Endothelial cell of umbilical vein (primary cell): ENCODE data around the gene PDK2. TPM values are rescaled to one million over a fixed set of nuclear protein-coding genes. Genes with fewer than 3 reads are reported as not detected.
A peak's percentile ranks its signal among the peaks of the same experiment; 100 is the strongest.

Experiments used
- BruUV-seq: library from RNA; stranded (reverse); fragments of 400-500 nt; replicated peaks from 2 replicates; lab custom pipeline; 2021; lab: Mats Ljungman, UMichigan
- CTCF ChIA-PET: fragments of 300-600, 350-600 bp; sonication (Branson Sonifier 250); formaldehyde crosslinking; loops from one replicate; lab custom pipeline; 2021; ENCODE audit warnings: antibody characterized with exemption, inconsistent platforms; lab: Charles Lee
- POLR2A ChIA-PET: fragments of 300-600, 350-600 bp; sonication (Branson Sonifier 250); formaldehyde crosslinking; loops from one replicate; lab custom pipeline; 2021; ENCODE audit warnings: antibody characterized with exemption, inconsistent platforms; lab: Charles Lee
- DNase-seq: peaks from one replicate; pipeline ENCODE4 v3.0.0-alpha.2; 2011; ENCODE audit warnings: low read depth, low spot score
- FAIRE-seq: peaks from 2 replicates; lab custom pipeline; 2011; peaks lifted over from hg19 to GRCh38; lab: Jason Lieb, UNC
- H2AFZ ChIP-seq: 2 replicates; pipeline ENCODE4 v1.6.0; 2012; ENCODE audit warnings: low read depth, low read length, control low read depth, inconsistent platforms
- H3K27ac ChIP-seq: 2 replicates; pipeline ENCODE4 v1.5.1; 2011; ENCODE audit warnings: low read depth, mild to moderate bottlenecking, control low read depth, low read length, moderate library complexity; ENCODE audit not compliant: insufficient read depth
- H3K27me3 ChIP-seq, 2 experiments: 2 replicates each; pipeline versions ENCODE4 v1.6.0 to v1.6.1; 2011; ENCODE audit warnings: low read length in 2 of 2, mixed read lengths in 1 of 2; ENCODE audit not compliant: control insufficient read depth in 2 of 2, insufficient read depth in 2 of 2
- H3K36me3 ChIP-seq, 2 experiments: 2 replicates in 1 of 2; 3 replicates in 1 of 2; pipeline ENCODE4 v1.5.1; 2011; ENCODE audit warnings: low read length in 2 of 2, mild to moderate bottlenecking in 1 of 2, moderate library complexity in 1 of 2; ENCODE audit not compliant: control insufficient read depth in 2 of 2, insufficient read depth in 2 of 2; ENCODE audit errors: extremely low read depth in 1 of 2
- H3K4me1 ChIP-seq: 3 replicates; pipeline ENCODE4 v1.5.1; 2011; ENCODE audit warnings: mild to moderate bottlenecking, low read length; ENCODE audit not compliant: control insufficient read depth, insufficient read depth; ENCODE audit errors: extremely low read depth
- H3K4me2 ChIP-seq: 2 replicates; pipeline ENCODE4 v1.6.1; 2011; ENCODE audit warnings: low read length, control low read depth, mixed read lengths; ENCODE audit not compliant: insufficient read depth
- H3K4me3 ChIP-seq, 3 experiments: fragments of 200-600 bp in 1 of 3; sonication (generic), shearing (Covaris generic) in 1 of 3; replicated peaks in 1 of 3; 2 replicates each; pipeline ENCODE4 v1.5.1; 2011 to 2016; ENCODE audit warnings: control low read depth in 3 of 3, low read length in 3 of 3, mild to moderate bottlenecking in 2 of 3, inconsistent platforms in 1 of 3, low read depth in 1 of 3, moderate library complexity in 1 of 3; ENCODE audit not compliant: insufficient read depth in 1 of 3
- H3K79me2 ChIP-seq: 2 replicates; pipeline ENCODE4 v1.6.0; 2012; ENCODE audit warnings: low read length, inconsistent platforms; ENCODE audit not compliant: control insufficient read depth, insufficient read depth
- H3K9ac ChIP-seq: replicated peaks from 2 replicates; pipeline ENCODE3; 2011; ENCODE audit warnings: low read length, control low read depth; ENCODE audit not compliant: insufficient read depth; ENCODE audit errors: extremely low read depth
- H3K9me1 ChIP-seq: replicated peaks from 3 replicates; pipeline ENCODE4 v1.6.0; 2011; ENCODE audit warnings: mild to moderate bottlenecking, low read length; ENCODE audit not compliant: control insufficient read depth, insufficient read depth; ENCODE audit errors: extremely low read depth
- H3K9me3 ChIP-seq: replicated peaks from 2 replicates; pipeline ENCODE4 v1.5.1; 2012; ENCODE audit warnings: low read length, inconsistent platforms; ENCODE audit not compliant: control insufficient read depth, insufficient read depth
- H4K20me1 ChIP-seq: replicated peaks from 2 replicates; pipeline ENCODE3; 2011; ENCODE audit warnings: mild to moderate bottlenecking, low read length; ENCODE audit not compliant: control insufficient read depth, insufficient read depth; ENCODE audit errors: extremely low read depth
- CTCF ChIP-seq, 2 donors: IDR thresholded peaks; 1 replicate in 1 of 2; 2 replicates in 1 of 2; pipeline ENCODE4 v1.5.1; 2011; ENCODE audit warnings: low read length in 2 of 2, mild to moderate bottlenecking in 2 of 2, moderate library complexity in 2 of 2, control low read depth in 1 of 2, inconsistent platforms in 1 of 2, low read depth in 1 of 2; ENCODE audit not compliant: insufficient read depth in 1 of 2; ENCODE audit errors: extremely low read depth in 1 of 2
- EZH2 ChIP-seq: IDR thresholded peaks from 2 replicates; pipeline ENCODE4 v1.6.1; 2012; ENCODE audit warnings: borderline replicate concordance, low read depth, mild to moderate bottlenecking, moderate library complexity, low read length, inconsistent platforms; ENCODE audit not compliant: severe bottlenecking
- FOS ChIP-seq: IDR thresholded peaks from 2 replicates; pipeline ENCODE4 v1.6.1; 2011; ENCODE audit warnings: mild to moderate bottlenecking, low read length, moderate library complexity, borderline replicate concordance; ENCODE audit not compliant: insufficient read depth
- GATA2 ChIP-seq: IDR thresholded peaks from 2 replicates; pipeline ENCODE4 v1.7.0; 2011; ENCODE audit warnings: low read depth, mild to moderate bottlenecking, moderate library complexity, mixed read lengths, low read length; ENCODE audit not compliant: insufficient read length, insufficient read depth
- JUN ChIP-seq: IDR thresholded peaks from 2 replicates; pipeline ENCODE4 v1.6.1; 2011; ENCODE audit warnings: borderline replicate concordance, low read depth; ENCODE audit not compliant: insufficient read length, insufficient read depth
- MAX ChIP-seq: IDR thresholded peaks from 2 replicates; pipeline ENCODE4 v1.6.1; 2011; ENCODE audit not compliant: insufficient read depth, insufficient read length
- MYC ChIP-seq: IDR thresholded peaks from one replicate; pipeline ENCODE4 v1.6.1; 2011; ENCODE audit warnings: mild to moderate bottlenecking, low read depth, low read length
- POLR2A ChIP-seq: IDR thresholded peaks from 2 replicates; pipeline ENCODE4 v1.6.1; 2012; ENCODE audit warnings: low read depth, mild to moderate bottlenecking, control low read depth, low read length
- POLR2AphosphoS5 ChIP-seq: IDR thresholded peaks from 2 replicates; pipeline ENCODE4 v1.6.1; 2012; ENCODE audit warnings: low read depth, mild to moderate bottlenecking, control low read depth, low read length, moderate library complexity; ENCODE audit not compliant: insufficient read depth
- dilution Hi-C: fragments of 300-500 bp; cut with MboI; formaldehyde crosslinking; loops from one replicate; pipeline ENCODE4 v1.15.0; 2019; ENCODE audit warnings: low sequenced_read_pairs; ENCODE audit not compliant: extremely low pct_ligation_motif_present
- intact Hi-C: fragments of 100-400 bp; cut with micrococcal nuclease; formaldehyde crosslinking; loops from one replicate; pipeline ENCODE4 v1.10.0; 2022
- polyA plus RNA-seq, 4 experiments: library from polyadenylated mRNA; depleted of rRNA in 3 of 4; stranded (reverse) in 3 of 4; unstranded in 1 of 4; fragments of >200 nt; gene quantifications; 2 replicates each; pipeline versions ENCODE4 v1.2.1 to v1.2.3, GENCODE V29; 2011 to 2012; ENCODE audit warnings: missing spikeins in 1 of 4
- total RNA-seq: library from RNA; stranded (reverse); gene quantifications from 2 replicates; pipeline ENCODE4 v1.2.3, GENCODE V29; 2021

PDK2 gene
- total and polyA plus RNA-seq, 2 donors (not counting 3 experiments of a cell fraction or from before 2014, with no cell fraction given), result 21.3 to 114 TPM

DNA sequence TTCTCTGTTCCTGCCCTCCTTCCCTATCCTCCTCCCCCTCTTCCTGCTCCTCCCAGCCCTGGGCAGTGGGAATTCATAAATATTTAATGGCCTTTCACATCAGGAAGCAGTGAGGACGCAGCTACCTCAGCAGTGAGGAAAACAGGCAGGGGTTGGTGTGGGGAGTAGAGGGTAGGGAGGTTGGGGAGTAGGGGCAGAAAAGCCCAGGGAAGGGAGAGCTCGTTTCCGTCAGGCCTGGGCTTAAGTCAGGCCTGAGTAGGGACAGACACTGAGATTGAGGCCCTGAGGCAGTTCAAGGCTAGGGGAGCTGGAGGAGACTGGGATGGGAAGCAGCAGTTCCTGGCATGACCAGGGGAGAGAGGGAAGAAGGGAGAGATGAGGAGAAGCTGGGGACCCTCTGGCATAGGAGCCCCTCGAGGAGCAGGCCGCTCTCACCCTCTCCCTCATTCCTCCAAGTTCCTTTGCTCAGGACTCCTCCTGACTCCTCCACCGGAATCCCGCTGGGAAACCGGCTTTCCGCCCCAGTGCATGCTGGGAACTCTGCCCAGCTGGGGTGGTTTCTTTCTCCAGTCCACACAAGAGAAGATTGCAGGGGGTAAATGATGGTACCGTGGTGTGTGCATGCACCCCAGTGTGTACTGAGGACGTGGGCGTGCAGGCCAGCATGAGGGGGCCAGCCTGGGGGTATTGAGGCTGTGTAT lies 28.6 kb downstream of the PDK2 start:
- no peaks in the 10 kb centered on the region for H3K9me3 ChIP-seq
- no peak overlapping the region for H3K4me3 ChIP-seq
- FAIRE-seq, result peak; percentile 64
- no peak overlapping the region for H3K9ac ChIP-seq
- no peak for TF ChIP-seq CTCF (IDR thresholded peaks at IDR 0.05; ENCODE audit: extremely low read depth in 1 of 2, insufficient read depth in 1 of 2, low read depth in 1 of 2, low read length in 2 of 2)
- no peak for TF ChIP-seq MAX
- TF ChIP-seq MYC, result no peak
- TF ChIP-seq JUN, result no peak
- TF ChIP-seq POLR2A, result no peak
- no peak for TF ChIP-seq POLR2AphosphoS5
- no peak for TF ChIP-seq FOS
- no peak for TF ChIP-seq GATA2
- no peak for TF ChIP-seq EZH2
- H3K4me2 ChIP-seq, result no peak overlapping the region
- H3K9me1 ChIP-seq, result no peaks in the 10 kb centered on the region
- no peak for DNase-seq
- H3K4me1 ChIP-seq, result peaks cover 26% of the 10 kb centered on the region
- CTCF ChIA-PET, result interaction anchor here (1.0 to 2.8 kb wide), 7 partner anchors 8 to 46 kb away, joined by 3 to 12 read pairs (median 4); no protein-coding TSS in a partner anchor
- intact Hi-C loops (no loop called here), dilution Hi-C loops (no loop called here)
- no peaks in the 10 kb centered on the region for H3K79me2 ChIP-seq
- no peak overlapping the region for H3K27ac ChIP-seq
- H3K36me3 ChIP-seq, result no peaks in the 10 kb centered on the region
- POLR2A ChIA-PET, result interaction anchor here (0.5 kb wide), 1 partner anchor 830 kb away, joined by 9 read pairs; no protein-coding TSS in a partner anchor
- no peaks in the 10 kb centered on the region for H4K20me1 ChIP-seq
- peak overlapping the region; percentile 75 for H2AFZ ChIP-seq
- no TSS peak for BruUV-seq
- H3K27me3 ChIP-seq, result no peaks in the 10 kb centered on the region
